GM10847 (cell line): ENCODE data around the gene OR10X1.

Experiments used
- POLR2A ChIP-seq: IDR thresholded peaks from 2 replicates; pipeline ENCODE4 v1.6.1; 2011; ENCODE audit not compliant: insufficient read length; ENCODE audit errors: extremely low read depth

Gene OR10X1

GRCh38 chr1:158579733-158580132 lies at the start of gene OR10X1:
Gene OR10X1, minus strand, starts transcription at chr1:158579899. Its CDS starts 0 bp downstream, at chr1:158579899.
- TF ChIP-seq POLR2A = no peak

DNA sequence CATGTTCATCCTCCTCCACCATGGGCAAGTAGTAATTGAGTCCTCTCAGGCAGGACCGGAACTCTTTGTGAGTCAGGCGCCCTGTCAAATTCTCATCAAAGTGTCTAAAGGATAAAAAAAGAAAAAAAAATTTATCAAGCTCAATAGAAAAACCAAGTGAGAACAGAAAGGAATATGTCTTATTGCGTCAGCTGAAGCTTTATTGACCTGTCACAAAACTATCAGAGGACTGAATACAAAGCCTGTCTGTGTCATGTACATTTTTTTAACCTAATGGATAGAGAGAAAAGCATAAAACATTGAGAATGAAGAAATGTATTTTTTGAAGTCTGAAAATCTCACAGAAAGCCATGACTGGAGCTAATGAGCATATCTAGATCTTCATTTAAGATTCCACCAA lies 34.1 kb upstream of the OR10X1 start:
- no peak for TF ChIP-seq POLR2A

- no peak for TF ChIP-seq POLR2A
Measured at GRCh38 chr1:158611916-158612315, 32.2 kb upstream of the OR10X1 start.

DNA sequence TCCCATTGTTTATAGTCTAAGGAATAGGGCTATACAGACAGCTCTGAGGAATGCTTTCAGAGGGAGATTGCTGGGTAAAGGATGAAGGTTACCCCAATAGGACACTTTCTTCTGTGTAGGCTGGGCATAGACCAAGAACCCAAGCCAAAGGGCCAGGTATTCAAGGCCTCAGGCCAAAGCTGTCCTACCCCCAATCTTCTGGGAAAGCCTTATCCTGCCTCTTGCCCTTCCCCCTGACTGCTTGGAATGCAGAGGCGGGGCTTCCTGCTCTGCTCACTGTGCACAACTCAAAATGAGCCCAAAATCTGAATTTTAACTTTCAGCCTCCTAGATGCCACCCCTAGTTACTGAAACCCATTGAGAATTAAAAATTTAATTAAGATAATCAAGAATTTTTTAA lies 27.6 kb upstream of the OR10X1 start:
- no peak for TF ChIP-seq POLR2A

- TF ChIP-seq POLR2A = no peak
Measured at GRCh38 chr1:158604968-158605367, 25.3 kb upstream of the OR10X1 start, which contains the start of gene OR10Z1. Gene OR10Z1, plus strand, starts transcription at chr1:158605268. Its CDS starts 1,171 bp downstream, at chr1:158606439.

DNA sequence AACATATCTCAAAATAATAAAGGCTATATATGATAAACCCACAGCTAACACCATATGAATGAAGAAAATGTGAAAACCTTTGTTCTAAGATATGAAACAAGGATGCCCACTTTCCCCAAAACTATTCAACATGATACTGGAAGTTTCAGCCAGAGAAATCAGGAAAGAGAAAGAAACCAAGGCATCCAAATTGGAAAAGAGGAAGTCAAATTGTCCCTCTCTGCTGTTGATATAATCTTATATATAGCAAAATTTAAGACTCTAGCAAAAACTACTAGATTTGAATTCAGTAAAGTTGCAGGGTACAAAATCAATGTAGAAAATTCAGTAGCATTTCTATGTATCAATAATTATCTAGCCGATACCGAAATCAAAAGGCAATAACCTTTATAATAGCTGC lies 21.0 kb upstream of the OR10X1 start:
- TF ChIP-seq POLR2A = no peak

GRCh38 chr1:158586942-158587341 lies 7.2 kb upstream of the OR10X1 start:
- TF ChIP-seq POLR2A = no peak

DNA sequence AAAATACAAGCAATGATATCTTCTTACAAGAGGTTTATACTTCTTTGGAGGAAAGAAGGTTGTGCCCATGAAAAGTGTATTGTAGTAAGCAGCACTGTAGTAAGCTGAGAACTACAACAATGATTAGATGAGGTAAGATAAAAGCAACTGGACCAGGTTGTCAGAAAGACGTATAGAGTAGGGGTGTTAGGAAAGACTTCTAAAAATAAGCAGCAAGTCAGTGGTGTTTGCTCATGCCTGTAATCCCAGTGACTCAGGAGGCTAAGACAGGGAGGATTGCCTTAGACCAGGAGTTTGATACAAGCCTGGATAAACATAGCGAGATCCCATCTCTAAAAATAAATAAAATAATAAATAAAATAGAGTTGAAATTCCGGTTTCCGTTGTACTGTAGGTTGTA lies 4.3 kb upstream of the OR10X1 start:
- no peak for TF ChIP-seq POLR2A

DNA sequence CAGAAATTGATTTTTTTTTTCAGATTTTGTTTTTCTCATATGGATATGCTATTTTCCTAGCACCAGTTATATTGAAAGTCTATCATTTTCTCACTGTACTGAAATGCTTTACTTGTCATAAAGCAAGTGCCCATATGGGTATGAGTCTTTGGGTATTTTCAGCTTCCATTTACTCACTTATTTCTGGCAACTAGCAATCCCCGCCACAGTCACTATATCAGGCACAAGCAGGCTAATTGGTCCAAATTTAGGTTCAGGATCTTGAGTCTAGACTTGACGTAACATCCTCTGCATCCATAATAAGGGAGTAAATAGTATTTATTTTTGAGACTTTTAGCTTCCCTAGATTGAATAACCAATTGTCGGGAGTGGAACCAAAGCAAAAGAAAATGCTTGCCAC lies 2.1 kb downstream of the OR10X1 start:
- TF ChIP-seq POLR2A = no peak

DNA sequence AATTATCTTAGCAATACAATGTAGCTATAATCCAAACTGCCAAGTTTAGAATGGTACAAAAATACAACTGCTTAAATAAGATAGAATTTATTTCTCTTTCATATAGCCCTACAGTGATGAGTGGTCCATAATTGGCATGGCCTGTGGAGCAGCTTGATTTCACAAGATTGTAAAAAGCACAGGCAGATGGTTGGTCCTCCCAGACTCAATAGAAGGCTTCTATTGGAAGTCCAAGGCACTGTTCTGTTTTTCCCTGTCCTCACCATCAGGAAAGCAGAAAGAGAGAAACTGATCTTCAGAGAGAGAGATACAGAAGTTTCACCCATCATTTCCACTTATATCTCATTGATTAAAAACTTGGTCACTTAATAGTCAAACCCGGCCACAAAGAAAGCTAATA lies 7.5 kb downstream of the OR10X1 start:
- no peak for TF ChIP-seq POLR2A

DNA sequence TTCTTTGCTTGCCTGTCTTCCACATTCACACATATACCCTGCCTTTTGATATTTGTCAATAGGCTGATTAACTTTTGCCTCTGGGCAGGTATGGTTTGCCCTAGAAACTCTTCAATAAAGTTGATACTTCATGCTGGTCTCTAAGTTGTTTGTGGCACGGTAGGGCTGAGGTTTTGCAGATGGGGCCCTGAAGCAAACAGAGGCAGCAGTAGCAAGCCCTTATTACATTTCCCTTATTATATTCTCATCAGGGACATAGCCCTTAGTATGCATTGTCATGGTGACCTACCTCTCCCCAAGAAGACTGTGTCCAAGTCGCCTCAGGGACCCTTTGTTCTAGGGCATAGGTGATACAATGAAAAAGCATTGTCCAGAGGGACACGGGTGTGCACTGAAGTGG lies 9.2 kb downstream of the OR10X1 start, which contains the start of gene OR6P1:
OR6P1 (minus strand) TSS at position 101 of the 400 bp plus-strand sequence. CDS start 6,976 bp downstream, outside the sequence.
- no peak for TF ChIP-seq POLR2A

GRCh38 chr1:158564608-158565007 lies 15.1 kb downstream of the OR10X1 start:
- TF ChIP-seq POLR2A = no peak

GRCh38 chr1:158563853-158564252 lies 15.8 kb downstream of the OR10X1 start:
- no peak for TF ChIP-seq POLR2A

DNA sequence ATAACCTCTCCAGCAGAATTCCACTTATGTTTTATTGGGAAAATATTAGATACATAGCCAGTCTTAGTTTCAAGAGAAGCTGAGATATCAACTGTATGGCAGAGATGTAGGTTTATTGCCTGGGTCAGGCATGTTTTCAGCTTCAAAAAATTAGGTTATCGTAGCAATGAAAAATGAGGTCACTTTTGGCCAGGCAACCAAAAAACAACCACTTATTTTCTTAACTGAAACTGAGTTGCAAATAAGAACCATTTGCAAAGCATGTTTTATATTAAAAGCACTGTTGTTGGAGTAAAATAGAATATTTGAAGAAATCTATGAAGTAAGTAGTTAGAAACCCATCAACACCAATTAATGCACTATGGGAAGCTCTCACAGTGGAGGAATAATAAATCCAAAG lies 20.0 kb downstream of the OR10X1 start:
- no peak for TF ChIP-seq POLR2A

GRCh38 chr1:158554352-158554751 lies 25.3 kb downstream of the OR10X1 start, which contains the start of gene OR6Y1:
Gene OR6Y1, minus strand, starts transcription at chr1:158554405. Its CDS starts 6,300 bp downstream, at chr1:158548105.
- no peak for TF ChIP-seq POLR2A

DNA sequence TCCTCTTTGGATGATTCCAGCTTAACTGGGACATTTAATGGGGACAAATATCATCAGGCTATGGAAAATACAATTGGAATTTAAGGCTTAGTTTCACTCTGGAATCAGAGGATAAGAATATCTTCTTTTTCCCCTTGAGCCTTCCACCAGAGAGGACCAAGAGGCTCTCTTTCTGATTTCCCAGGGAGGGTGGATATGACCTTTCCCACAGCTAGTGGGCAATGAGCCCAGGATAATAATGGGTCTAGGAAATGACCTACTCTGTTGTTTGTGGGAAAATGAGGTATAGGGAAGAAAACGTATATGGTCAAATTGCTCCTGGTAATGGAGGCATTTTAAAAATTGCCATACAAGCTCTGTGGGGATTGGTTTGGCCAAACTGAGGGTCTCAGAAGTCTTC lies 27.4 kb downstream of the OR10X1 start:
- TF ChIP-seq POLR2A = no peak

- no peak for TF ChIP-seq POLR2A
Measured at GRCh38 chr1:158547533-158547932, 32.2 kb downstream of the OR10X1 start.

GRCh38 chr1:158537609-158538008 lies 42.1 kb downstream of the OR10X1 start:
- no peak for TF ChIP-seq POLR2A

GRCh38 chr1:158534496-158534895 lies 45.2 kb downstream of the OR10X1 start:
- no peak for TF ChIP-seq POLR2A
